Mesendoderm (in vitro differentiated cells): ENCODE data around the gene PRR36.

Experiments
- DNase-seq: peaks from one replicate; pipeline ENCODE4 v3.0.0; 2013
- H2AK5ac ChIP-seq: 2 replicates; pipeline ENCODE4 v1.6.1; 2013; ENCODE audit warnings: low read length, inconsistent platforms
- H2BK120ac ChIP-seq: 2 replicates; pipeline ENCODE4 v1.6.1; 2013; ENCODE audit warnings: low read depth, mild to moderate bottlenecking, low read length, moderate library complexity, mixed read lengths
- H2BK15ac ChIP-seq: replicated peaks from 2 replicates; pipeline ENCODE4 v1.6.1; 2013; ENCODE audit warnings: low read depth, mild to moderate bottlenecking, moderate library complexity
- H2BK5ac ChIP-seq: 2 replicates; pipeline ENCODE4 v1.6.1; 2013; ENCODE audit warnings: low read length, inconsistent platforms
- H3K18ac ChIP-seq: 2 replicates; pipeline ENCODE4 v1.6.1; 2013; ENCODE audit warnings: mild to moderate bottlenecking, low read length, mixed read lengths
- H3K23ac ChIP-seq: one replicate; pipeline ENCODE4 v1.6.1; 2013; ENCODE audit warnings: low read length
- H3K27ac ChIP-seq: 2 replicates; pipeline ENCODE4 v1.5.1; 2013; ENCODE audit warnings: low read depth, mild to moderate bottlenecking, inconsistent platforms, low read length, moderate library complexity
- H3K27me3 ChIP-seq: 2 replicates; pipeline ENCODE4 v1.6.1; 2013; ENCODE audit warnings: low read length, control low read depth, mild to moderate bottlenecking, inconsistent platforms; ENCODE audit not compliant: insufficient read depth, poor library complexity
- H3K36me3 ChIP-seq: 2 replicates; pipeline ENCODE4 v1.6.1; 2013; ENCODE audit warnings: low read length, inconsistent platforms; ENCODE audit not compliant: control insufficient read depth, insufficient read depth
- H3K4ac ChIP-seq: one replicate; pipeline ENCODE4 v1.6.1; 2013; ENCODE audit warnings: low read depth, mild to moderate bottlenecking, low read length, moderate library complexity
- H3K4me1 ChIP-seq: 2 replicates; pipeline ENCODE4 v1.6.1; 2013; ENCODE audit warnings: low read depth, low read length, inconsistent platforms; ENCODE audit not compliant: control insufficient read depth
- H3K4me2 ChIP-seq: 2 replicates; pipeline ENCODE4 v1.6.1; 2013; ENCODE audit warnings: low read length
- H3K4me3 ChIP-seq: 2 replicates; pipeline ENCODE4 v1.5.1; 2013; ENCODE audit warnings: mild to moderate bottlenecking, low read length
- H3K56ac ChIP-seq: one replicate; pipeline ENCODE4 v1.6.1; 2013; ENCODE audit warnings: low read length
- H3K79me1 ChIP-seq: 2 replicates; pipeline ENCODE4 v1.6.1; 2013; ENCODE audit warnings: low read length, inconsistent platforms
- H3K79me2 ChIP-seq: 2 replicates; pipeline ENCODE4 v1.6.1; 2013; ENCODE audit warnings: mild to moderate bottlenecking, low read length; ENCODE audit not compliant: control insufficient read depth, insufficient read depth
- H3K9ac ChIP-seq: 2 replicates; pipeline ENCODE4 v1.6.1; 2013; ENCODE audit warnings: low read length, inconsistent platforms
- H4K5ac ChIP-seq: one replicate; pipeline ENCODE4 v1.6.1; 2013; ENCODE audit warnings: low read length
- H4K8ac ChIP-seq: one replicate; pipeline ENCODE4 v1.6.1; 2013; ENCODE audit warnings: low read depth, mild to moderate bottlenecking, control low read depth, low read length, moderate library complexity
- WGBS: extraction: QIAGEN DNeasy Blood & Tissue Kit; methylation state at CpG from one replicate; pipeline ENCODE4 v1.1.7; 2013; ENCODE audit warnings: low lambda C conversion rate, missing lambda C conversion rate; ENCODE audit not compliant: insufficient coverage; ENCODE audit errors: extremely low coverage; 5-methylcytosine and 5-hydroxymethylcytosine counted together

The PRR36 gene

DNA sequence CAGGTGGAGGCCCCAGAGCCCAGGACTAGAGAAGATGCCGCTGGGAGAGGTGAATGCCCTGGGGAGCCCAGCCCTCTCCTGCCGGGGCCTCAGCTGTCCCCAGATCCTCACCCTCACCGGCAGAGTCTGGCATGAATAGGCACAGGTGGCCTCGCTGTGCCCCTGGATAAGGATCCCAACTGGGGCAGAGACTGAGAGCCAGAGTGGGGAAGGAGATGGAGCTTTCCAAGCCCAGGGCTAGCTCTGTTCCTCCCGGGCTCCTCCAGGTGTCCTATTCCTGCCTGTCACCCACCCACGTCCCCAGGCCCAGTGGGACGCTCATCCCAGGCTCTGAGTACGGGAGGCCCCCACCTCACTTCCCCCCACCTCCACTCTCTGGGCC is 16.5 kb downstream of the PRR36 start:
- WGBS = no CpG with 5 or more reads among the region's 8 CpGs
- Histone ChIP-seq H3K4me1 (peaks cover 2% of the 10 kb centered on the region), H3K27me3 (no peaks in the 10 kb centered on the region), H3K18ac (no peak overlapping the region), H3K27ac (no peak overlapping the region), H4K5ac (no peak overlapping the region), H3K4me2 (no peak overlapping the region), H2AK5ac (no peak overlapping the region), H3K36me3 (no peaks in the 10 kb centered on the region), H4K8ac (no peak overlapping the region), H3K4ac (no peak overlapping the region), H3K4me3 (no peak overlapping the region), H2BK15ac (no peak overlapping the region), H3K79me2 (no peaks in the 10 kb centered on the region), H2BK120ac (no peak overlapping the region), H3K79me1 (no peaks in the 10 kb centered on the region), H3K9ac (no peak overlapping the region), H2BK5ac (no peak overlapping the region), H3K23ac (no peak overlapping the region), H3K56ac (peak overlapping the region; percentile 67)
- no peak for DNase-seq

DNA sequence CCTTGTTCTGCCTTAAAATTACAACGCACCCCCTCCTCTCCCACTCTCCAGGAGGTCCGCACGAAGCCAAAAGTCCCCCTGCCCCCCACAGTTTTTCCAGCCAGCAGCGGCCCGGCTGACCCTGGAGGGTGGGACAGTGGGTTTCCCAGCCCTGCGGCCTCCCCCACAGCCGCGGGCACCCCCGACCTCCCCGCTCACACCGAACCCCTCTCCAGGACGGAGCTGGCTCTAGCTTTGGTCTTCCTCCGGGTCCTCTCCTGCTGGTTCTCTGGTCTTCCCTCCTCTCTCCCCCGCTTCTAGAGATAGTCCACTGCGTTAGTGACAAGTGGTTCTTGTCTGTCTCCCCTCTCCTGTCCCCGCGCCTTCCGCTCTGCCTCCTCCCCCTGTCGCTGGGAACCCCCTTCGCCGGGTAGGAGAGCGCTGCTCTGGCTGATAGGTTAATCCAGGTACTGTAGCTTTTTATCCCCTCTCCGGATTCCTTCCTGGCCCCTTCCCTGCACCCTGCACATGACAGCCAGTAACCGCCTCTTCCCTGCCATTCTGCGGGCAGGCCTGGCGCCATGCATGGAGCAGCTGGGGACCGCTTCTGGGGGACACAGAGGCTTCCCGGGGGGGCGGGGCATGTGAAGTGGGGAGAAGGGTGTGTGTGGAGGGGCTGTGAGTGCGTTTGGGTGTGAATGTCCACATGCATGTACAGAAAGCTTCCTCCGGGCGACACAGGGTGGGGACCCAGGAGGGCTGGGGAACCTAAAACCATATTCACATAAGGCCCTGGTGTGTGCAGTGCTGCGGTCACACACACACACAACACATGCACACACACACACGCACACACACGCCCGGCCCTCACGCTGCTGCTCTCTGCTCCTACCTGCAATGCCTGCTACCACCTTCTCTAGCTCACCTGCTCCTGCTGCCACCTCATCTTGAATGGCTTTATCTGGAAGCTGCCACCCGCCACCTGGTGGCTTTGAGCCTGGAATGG is 17.2 kb downstream of the PRR36 start:
- Histone ChIP-seq H3K23ac (no peak overlapping the region), H3K36me3 (no peaks in the 10 kb centered on the region), H3K79me1 (no peaks in the 10 kb centered on the region), H3K18ac (no peak overlapping the region), H4K5ac (no peak overlapping the region), H2BK5ac (no peak overlapping the region), H3K9ac (no peak overlapping the region), H3K27me3 (no peaks in the 10 kb centered on the region), H3K4ac (no peak overlapping the region), H3K4me3 (no peak overlapping the region), H3K56ac (no peak overlapping the region), H3K79me2 (no peaks in the 10 kb centered on the region), H2BK120ac (no peak overlapping the region), H3K27ac (no peak overlapping the region), H2AK5ac (no peak overlapping the region), H3K4me1 (peaks cover under 1% of the 10 kb centered on the region), H3K4me2 (no peak overlapping the region), H4K8ac (no peak overlapping the region), H2BK15ac (no peak overlapping the region)
- no peak for DNase-seq
- WGBS = no CpG with 5 or more reads among the region's 38 CpGs

DNA sequence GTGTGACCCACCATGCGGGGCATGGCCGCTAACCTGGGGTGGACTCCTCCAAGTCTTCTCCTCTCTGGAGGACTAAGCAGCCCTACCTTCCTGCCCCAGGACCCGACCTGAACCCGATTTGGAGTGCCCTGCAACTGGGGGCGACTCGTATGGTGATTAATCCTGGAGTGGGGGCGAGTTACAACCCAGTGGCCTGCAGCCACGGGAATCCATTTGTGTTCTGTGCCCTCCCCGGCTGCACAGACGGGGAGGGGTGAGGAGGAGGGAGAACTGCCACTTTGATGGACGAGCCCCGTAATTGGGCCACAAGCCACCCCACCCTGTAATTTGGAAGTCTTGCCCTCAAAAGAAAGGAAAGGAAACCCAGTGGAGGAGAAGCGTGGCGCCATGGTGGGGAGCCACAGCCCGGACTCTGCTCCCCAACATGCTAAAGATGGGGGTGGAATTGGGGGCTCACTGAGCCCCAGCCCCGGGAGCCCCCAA is 18.0 kb downstream of the PRR36 start:
- no peak overlapping the region for H4K8ac ChIP-seq
- no peak overlapping the region for H2BK15ac ChIP-seq
- H3K4me3 ChIP-seq = no peak overlapping the region
- H3K27ac ChIP-seq = no peak overlapping the region
- H3K79me2 ChIP-seq = no peaks in the 10 kb centered on the region
- no peaks in the 10 kb centered on the region for H3K79me1 ChIP-seq
- no CpG with 5 or more reads among the region's 16 CpGs for WGBS
- no peak overlapping the region for H2AK5ac ChIP-seq
- no peak overlapping the region for H3K23ac ChIP-seq
- H3K9ac ChIP-seq = no peak overlapping the region
- H3K27me3 ChIP-seq = no peaks in the 10 kb centered on the region
- no peaks in the 10 kb centered on the region for H3K36me3 ChIP-seq
- no peak for DNase-seq
- H3K4me1 ChIP-seq = no peaks in the 10 kb centered on the region
- H3K4ac ChIP-seq = no peak overlapping the region
- no peak overlapping the region for H2BK120ac ChIP-seq
- H3K4me2 ChIP-seq = no peak overlapping the region
- no peak overlapping the region for H3K18ac ChIP-seq
- no peak overlapping the region for H2BK5ac ChIP-seq
- H4K5ac ChIP-seq = no peak overlapping the region
- no peak overlapping the region for H3K56ac ChIP-seq

DNA sequence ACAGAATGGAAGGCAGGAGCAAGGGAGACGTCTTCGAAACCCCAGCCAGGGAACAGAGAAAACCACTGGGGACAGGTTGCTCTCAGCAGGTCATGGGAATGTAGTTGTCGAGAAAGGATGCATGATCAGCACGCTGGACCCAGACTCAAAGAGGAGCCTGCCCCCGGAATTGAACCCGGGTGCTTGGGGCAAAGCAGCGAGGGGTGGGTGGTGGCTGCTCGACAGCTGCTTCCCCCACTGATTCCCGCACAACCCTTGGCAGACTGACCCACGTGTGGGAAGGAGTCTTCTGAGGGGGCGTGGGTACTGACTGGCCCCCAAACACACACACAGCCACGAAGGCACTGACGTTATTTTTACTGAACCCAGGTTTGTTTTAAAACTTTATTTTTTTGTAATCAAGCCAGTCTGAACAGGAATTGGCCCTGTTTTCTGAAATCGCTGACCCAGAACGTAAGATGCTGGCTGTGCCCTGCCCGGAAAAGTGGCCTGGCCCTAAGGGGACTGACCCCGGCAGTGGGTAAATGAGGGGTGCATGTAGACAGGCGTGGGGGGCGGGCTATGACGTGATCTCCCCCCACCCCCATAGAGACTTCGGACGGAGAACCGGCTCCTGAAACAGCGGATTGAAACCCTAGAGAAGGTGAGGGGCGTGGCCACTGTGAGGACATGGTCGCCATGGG is 18.6 kb downstream of the PRR36 start:
- Histone ChIP-seq H2BK15ac (no peak overlapping the region), H2BK120ac (no peak overlapping the region), H3K79me2 (no peaks in the 10 kb centered on the region), H3K9ac (no peak overlapping the region), H2BK5ac (no peak overlapping the region), H3K23ac (no peak overlapping the region), H3K4me2 (no peak overlapping the region), H3K27me3 (no peaks in the 10 kb centered on the region), H3K79me1 (no peaks in the 10 kb centered on the region), H3K4me3 (no peak overlapping the region), H4K8ac (no peak overlapping the region), H3K56ac (no peak overlapping the region), H4K5ac (no peak overlapping the region), H3K4me1 (no peaks in the 10 kb centered on the region), H3K4ac (no peak overlapping the region), H3K36me3 (no peaks in the 10 kb centered on the region), H2AK5ac (no peak overlapping the region), H3K18ac (no peak overlapping the region), H3K27ac (no peak overlapping the region)
- no CpG with 5 or more reads among the region's 26 CpGs for WGBS
- DNase-seq = no peak

GRCh38 chr19:7853770-7854128 is 20.4 kb downstream of the PRR36 start:
- no peak overlapping the region for H3K4ac ChIP-seq
- no peaks in the 10 kb centered on the region for H3K27me3 ChIP-seq
- no peak overlapping the region for H3K4me3 ChIP-seq
- no peak overlapping the region for H4K8ac ChIP-seq
- no CpG with 5 or more reads among the region's 12 CpGs for WGBS
- no peak overlapping the region for H3K27ac ChIP-seq
- no peak for DNase-seq
- no peak overlapping the region for H2AK5ac ChIP-seq
- H3K79me1 ChIP-seq = no peaks in the 10 kb centered on the region
- H2BK120ac ChIP-seq = no peak overlapping the region
- no peak overlapping the region for H3K9ac ChIP-seq
- no peaks in the 10 kb centered on the region for H3K79me2 ChIP-seq
- H2BK15ac ChIP-seq = no peak overlapping the region
- H3K23ac ChIP-seq = no peak overlapping the region
- no peak overlapping the region for H3K18ac ChIP-seq
- H3K4me1 ChIP-seq = no peaks in the 10 kb centered on the region
- no peak overlapping the region for H3K56ac ChIP-seq
- H3K36me3 ChIP-seq = no peaks in the 10 kb centered on the region
- H4K5ac ChIP-seq = no peak overlapping the region
- no peak overlapping the region for H2BK5ac ChIP-seq
- H3K4me2 ChIP-seq = no peak overlapping the region
